HAP-1 (cell line): ENCODE data around the gene NOXRED1.

Experiments
- DNase-seq, 2 experiments: peaks; one replicate each; pipeline ENCODE4 v3.0.0-alpha.2; 2016 to 2020; ENCODE audit warnings: low spot score in 2 of 2
- H3K27me3 ChIP-seq: fragments of 250-450 bp; sonication (Bioruptor Pico); 2 replicates; pipeline ENCODE4 v1.5.1; 2020; ENCODE audit warnings: low read depth, mild to moderate bottlenecking, moderate library complexity
- H3K36me3 ChIP-seq: fragments of 250-450 bp; sonication (Bioruptor Pico); replicated peaks from 2 replicates; pipeline ENCODE4 v1.5.1; 2020; ENCODE audit warnings: mild to moderate bottlenecking
- H3K4me1 ChIP-seq: fragments of 250-450 bp; sonication (Bioruptor Pico); 2 replicates; pipeline ENCODE4 v1.5.1; 2020; ENCODE audit warnings: mild to moderate bottlenecking
- H3K4me3 ChIP-seq: fragments of 250-450 bp; sonication (Bioruptor Pico); 2 replicates; pipeline ENCODE4 v1.5.1; 2020; ENCODE audit warnings: mild to moderate bottlenecking, moderate library complexity
- H3K9me3 ChIP-seq: fragments of 250-450 bp; sonication (Bioruptor Pico); 2 replicates; pipeline ENCODE4 v1.5.1; 2020; ENCODE audit warnings: mild to moderate bottlenecking, moderate library complexity
- in situ Hi-C: fragments of 300-500 bp; cut with MboI; formaldehyde crosslinking; loops from 3 replicates; pipeline ENCODE4 v1.14.3; 2020; ENCODE audit warnings: low sequenced_read_pairs, inconsistent platforms, mixed read lengths

NOXRED1 gene

GRCh38 chr14:77346495-77346894 is 76.8 kb downstream of the NOXRED1 start:
- DNase-seq = no peak
- no peaks in the 10 kb centered on the region for H3K4me1 ChIP-seq
- H3K4me3 ChIP-seq = no peak overlapping the region
- in situ Hi-C loops = no loop called here
- H3K27me3 ChIP-seq = no peaks in the 10 kb centered on the region
- no peaks in the 10 kb centered on the region for H3K9me3 ChIP-seq
- H3K36me3 ChIP-seq = no peaks in the 10 kb centered on the region; the same call in 1 of the 2 replicates

- Histone ChIP-seq H3K4me1 (no peaks in the 10 kb centered on the region), H3K36me3 (no peaks in the 10 kb centered on the region; the same call in 1 of the 2 replicates), H3K27me3 (no peaks in the 10 kb centered on the region), H3K4me3 (no peak overlapping the region), H3K9me3 (no peaks in the 10 kb centered on the region)
- no peak for DNase-seq
- in situ Hi-C loops = no loop called here
These were observed 78.8 kb downstream of the NOXRED1 start for GRCh38 chr14:77344377-77344996.
